ENCODE measurements around the gene BLOC1S1. TPM values are rescaled to one million over a fixed set of nuclear protein-coding genes. Genes with fewer than 3 reads are reported as not detected.

The BLOC1S1 gene
- total RNA-seq, 2 experiments from 2014 or later: 34.8 to 36.9 TPM

GRCh38 chr12:55724226-55724939, 8.5 kb downstream of the BLOC1S1 start:
- H3K27ac ChIP-seq (ENCODE audit: low read depth in 1 of 2, low read length in 2 of 2): peak overlapping the region in 1 of 2 donors; percentile 1
- Mint-ChIP-seq H3K4me3 (peak overlapping the region; percentile 80), H3K27me3 (no peaks in the 10 kb centered on the region), H3K27ac (peak overlapping the region; percentile 34), H3K9me3 (no peaks in the 10 kb centered on the region), H3K4me1 (ENCODE audit: low read depth) (peaks cover 33% of the 10 kb centered on the region), H3K36me3 (ENCODE audit: low read depth) (peaks cover 18% of the 10 kb centered on the region)
- no peak overlapping the region for H3K4me3 ChIP-seq (ENCODE audit: low read length)
- ATAC-seq (ENCODE audit: poor library complexity) (peak; percentile 73), DNase-seq (peak; percentile 55 to 82 (median 63))
- no peaks in the 10 kb centered on the region for H3K9me3 ChIP-seq (ENCODE audit: control insufficient read depth in 1 of 2, insufficient read depth in 1 of 2, low read length in 2 of 2)
- H3K27me3 ChIP-seq (ENCODE audit: control insufficient read depth in 1 of 2, insufficient read depth in 2 of 2, low read length in 2 of 2): no peaks in the 10 kb centered on the region
- TF ChIP-seq, protein P1, sequence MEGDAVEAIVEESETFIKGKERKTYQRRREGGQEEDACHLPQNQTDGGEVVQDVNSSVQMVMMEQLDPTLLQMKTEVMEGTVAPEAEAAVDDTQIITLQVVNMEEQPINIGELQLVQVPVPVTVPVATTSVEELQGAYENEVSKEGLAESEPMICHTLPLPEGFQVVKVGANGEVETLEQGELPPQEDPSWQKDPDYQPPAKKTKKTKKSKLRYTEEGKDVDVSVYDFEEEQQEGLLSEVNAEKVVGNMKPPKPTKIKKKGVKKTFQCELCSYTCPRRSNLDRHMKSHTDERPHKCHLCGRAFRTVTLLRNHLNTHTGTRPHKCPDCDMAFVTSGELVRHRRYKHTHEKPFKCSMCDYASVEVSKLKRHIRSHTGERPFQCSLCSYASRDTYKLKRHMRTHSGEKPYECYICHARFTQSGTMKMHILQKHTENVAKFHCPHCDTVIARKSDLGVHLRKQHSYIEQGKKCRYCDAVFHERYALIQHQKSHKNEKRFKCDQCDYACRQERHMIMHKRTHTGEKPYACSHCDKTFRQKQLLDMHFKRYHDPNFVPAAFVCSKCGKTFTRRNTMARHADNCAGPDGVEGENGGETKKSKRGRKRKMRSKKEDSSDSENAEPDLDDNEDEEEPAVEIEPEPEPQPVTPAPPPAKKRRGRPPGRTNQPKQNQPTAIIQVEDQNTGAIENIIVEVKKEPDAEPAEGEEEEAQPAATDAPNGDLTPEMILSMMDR (IDR thresholded peaks at IDR 0.05): peak; percentile 66
- peaks cover 16% of the 10 kb centered on the region for H3K36me3 ChIP-seq (ENCODE audit: insufficient read depth, low read length)
- POLR2A ChIA-PET: interaction anchor here (0.5 to 2.3 kb wide), 6 partner anchors 9 to 72 kb away, joined by 3 to 19 read pairs (median 4); partner anchors contain the start of gene BLOC1S1
- CTCF ChIA-PET: interaction anchor here (0.5 to 2.1 kb wide), 10 partner anchors 9 to 376 kb away, joined by 3 to 46 read pairs (median 4); partner anchors contain the start of gene BLOC1S1
- intact Hi-C loops (cut with DNase I, micrococcal nuclease): loop anchor here in 1 of 2 experiments (1.0 kb wide), 1 partner anchor 14 kb away; no protein-coding TSS in a partner anchor
- H3K4me1 ChIP-seq (ENCODE audit: insufficient read depth, low read length): peaks cover 46% of the 10 kb centered on the region

DNA sequence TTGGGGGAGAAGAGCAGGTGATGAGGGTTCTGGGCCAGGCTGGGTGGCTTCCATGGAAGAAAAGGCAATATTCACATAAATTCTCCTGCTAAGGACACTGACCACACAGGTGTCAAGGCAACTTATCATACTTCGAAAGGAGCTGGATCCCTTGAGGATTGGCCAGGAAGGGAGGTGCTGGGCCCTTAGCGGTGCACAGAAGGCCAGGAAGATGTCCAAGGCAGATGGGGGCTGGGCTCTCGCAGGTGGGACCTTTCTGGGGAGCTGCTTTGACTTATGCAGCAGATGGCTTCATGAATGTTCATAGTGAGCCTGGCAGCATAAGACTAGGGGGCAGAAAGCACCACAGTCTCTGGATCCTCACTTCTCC, 9.1 kb downstream of the BLOC1S1 start:
- Histone ChIP-seq H3K27ac (ENCODE audit: low read depth in 1 of 2, low read length in 2 of 2) (peak overlapping the region in 1 of 2 donors; percentile 1), H3K27me3 (ENCODE audit: control insufficient read depth in 1 of 2, insufficient read depth in 2 of 2, low read length in 2 of 2) (no peaks in the 10 kb centered on the region), H3K36me3 (ENCODE audit: insufficient read depth, low read length) (peaks cover 10% of the 10 kb centered on the region), H3K9me3 (ENCODE audit: control insufficient read depth in 1 of 2, insufficient read depth in 1 of 2, low read length in 2 of 2) (no peaks in the 10 kb centered on the region), H3K4me1 (ENCODE audit: insufficient read depth, low read length) (peaks cover 46% of the 10 kb centered on the region), H3K4me3 (ENCODE audit: low read length) (no peak overlapping the region)
- Mint-ChIP-seq H3K27me3 (no peaks in the 10 kb centered on the region), H3K27ac (peak overlapping the region; percentile 34), H3K36me3 (ENCODE audit: low read depth) (peaks cover 18% of the 10 kb centered on the region), H3K4me1 (ENCODE audit: low read depth) (peaks cover 38% of the 10 kb centered on the region), H3K9me3 (no peaks in the 10 kb centered on the region), H3K4me3 (peak overlapping the region; percentile 80)
- no peak for ATAC-seq (ENCODE audit: poor library complexity)
- DNase-seq: no peak
- ChIA-PET POLR2A (interaction anchor here (0.7 to 2.3 kb wide), 5 partner anchors 9 to 72 kb away, joined by 3 to 19 read pairs (median 4); partner anchors contain the start of gene BLOC1S1), CTCF (interaction anchor here (0.5 to 2.1 kb wide), 10 partner anchors 8 to 376 kb away, joined by 3 to 46 read pairs (median 4); partner anchors contain the start of gene BLOC1S1)
- TF ChIP-seq, protein P1 (IDR thresholded peaks at IDR 0.05): no peak
- intact Hi-C loops (cut with DNase I, micrococcal nuclease): loop anchor here in 1 of 2 experiments (1.0 kb wide), 1 partner anchor 13 kb away; no protein-coding TSS in a partner anchor

GRCh38 chr12:55725556-55725955, 9.7 kb downstream of the BLOC1S1 start:
- no peaks in the 10 kb centered on the region for H3K27me3 ChIP-seq (ENCODE audit: control insufficient read depth in 1 of 2, insufficient read depth in 2 of 2, low read length in 2 of 2)
- DNase-seq: no peak
- no peak overlapping the region for H3K4me3 ChIP-seq (ENCODE audit: low read length)
- H3K36me3 Mint-ChIP-seq (ENCODE audit: low read depth): peaks cover 11% of the 10 kb centered on the region
- no peak overlapping the region for H3K27ac ChIP-seq (ENCODE audit: low read depth in 1 of 2, low read length in 2 of 2)
- peaks cover 44% of the 10 kb centered on the region for H3K4me1 Mint-ChIP-seq (ENCODE audit: low read depth)
- H3K4me1 ChIP-seq (ENCODE audit: insufficient read depth, low read length): peaks cover 48% of the 10 kb centered on the region
- peak overlapping the region; percentile 66 for H3K4me3 Mint-ChIP-seq
- peaks cover 7% of the 10 kb centered on the region for H3K36me3 ChIP-seq (ENCODE audit: insufficient read depth, low read length)
- intact Hi-C loops (cut with DNase I, micrococcal nuclease): no loop called here
- no peak for ATAC-seq (ENCODE audit: poor library complexity)
- peak overlapping the region; percentile 34 for H3K27ac Mint-ChIP-seq
- no peaks in the 10 kb centered on the region for H3K27me3 Mint-ChIP-seq
- ChIA-PET POLR2A (interaction anchor here (1.4 kb wide), 1 partner anchor 11 kb away, joined by 3 read pairs; no protein-coding TSS in a partner anchor), CTCF (interaction anchor here (1.1 to 2.1 kb wide), 3 partner anchors 12 to 210 kb away, joined by 4 to 46 read pairs (median 6); no protein-coding TSS in a partner anchor)
- no peaks in the 10 kb centered on the region for H3K9me3 Mint-ChIP-seq
- no peaks in the 10 kb centered on the region for H3K9me3 ChIP-seq (ENCODE audit: control insufficient read depth in 1 of 2, insufficient read depth in 1 of 2, low read length in 2 of 2)
- TF ChIP-seq, protein P1 (IDR thresholded peaks at IDR 0.05): no peak
